Right ventricle myocardium superior (tissue), 1 donor: Measurements from ENCODE around the gene CALHM4. TPM values are rescaled to one million over a fixed set of nuclear protein-coding genes. Genes with fewer than 3 reads are reported as not detected.

ENCODE experiments used
- total RNA-seq: library from RNA; stranded (reverse); fragmentation: NEBNext Ultra II Directional; extraction: Animal tissue kit (Norgen Biotek cat#: 25700); gene quantifications from one replicate; pipeline ENCODE4 v1.2.1, GENCODE V29; 2021
- donor health status: DM: no; HTN: yes; CAD: no; lungs with severe emphysema.

The CALHM4 gene
- total RNA-seq, 1 donor from 2014 or later: not detected

Other genes with a start within 250 kb of the CALHM4 start
- gene DSE, start 182.8 kb upstream of the CALHM4 start, total RNA-seq: 10.2 TPM
- gene CALHM6, start 92.4 kb upstream of the CALHM4 start, total RNA-seq: 1.4 TPM
- 2.2 TPM for gene CALHM5, start 42.1 kb upstream of the CALHM4 start, total RNA-seq
- gene TRAPPC3L, start 8.1 kb upstream of the CALHM4 start, total RNA-seq: 0.11 TPM
- gene RWDD1, start 17.8 kb downstream of the CALHM4 start, total RNA-seq: 65.2 TPM
- gene RSPH4A, start 62.7 kb downstream of the CALHM4 start, total RNA-seq: not detected
- gene ZUP1, start 115.0 kb downstream of the CALHM4 start, total RNA-seq: 3.4 TPM
- 8.3 TPM for gene KPNA5, start 127.5 kb downstream of the CALHM4 start, total RNA-seq
- 3.7 TPM for gene FAM162B, start 212.0 kb downstream of the CALHM4 start, total RNA-seq